SK-MEL-5 (cell line): ENCODE measurements around the gene PHTF2. TPM values are rescaled to one million over a fixed set of nuclear protein-coding genes. Genes with fewer than 3 reads are reported as not detected.
"Not testable (repeated sequence)": the region's sequence is repeated elsewhere in the genome, so short reads cannot be mapped to it uniquely, and the experiment has no call there.

Experiments used
- DNase-seq: peaks from one replicate; pipeline ENCODE4 v3.0.0-alpha.2; 2016; ENCODE audit warnings: low read depth, low spot score
- in situ Hi-C: cut with HindIII; loops from 2 replicates; pipeline ENCODE4 v1.10.0; 2016; ENCODE audit warnings: low sequenced_read_pairs, high pct_unique_total_duplicates, low pct_unique_long_range_greater_than_20kb
- total RNA-seq: library from RNA; depleted of rRNA; stranded (reverse); fragments of >200 nt; shearing (Covaris generic); gene quantifications from 2 replicates; pipeline ENCODE4 v1.2.3, GENCODE V29; 2014

The PHTF2 gene
- total RNA-seq, 1 experiment from 2014 or later = 23.2 TPM

DNA sequence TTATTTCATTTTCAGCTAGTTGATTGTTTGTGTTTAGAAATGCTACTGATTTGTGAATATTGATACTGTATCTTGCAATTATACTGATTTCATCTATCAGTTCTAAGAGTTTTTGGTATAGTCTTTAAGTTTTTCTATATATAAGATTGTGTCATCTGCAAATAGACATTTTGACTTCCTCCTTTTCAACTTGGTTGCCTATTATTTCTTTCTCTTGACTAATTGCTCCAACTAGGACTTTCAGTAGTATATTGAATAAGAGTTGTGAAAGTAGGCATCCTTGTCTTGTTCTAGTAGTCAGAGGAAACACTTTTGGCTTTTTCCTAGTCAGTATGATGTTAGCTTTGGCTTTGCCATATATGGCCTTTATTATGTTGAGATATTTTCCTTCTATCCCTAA lies 20.4 kb downstream of the PHTF2 start:
- DNase-seq = no peak
- in situ Hi-C loops = no loop called here

DNA sequence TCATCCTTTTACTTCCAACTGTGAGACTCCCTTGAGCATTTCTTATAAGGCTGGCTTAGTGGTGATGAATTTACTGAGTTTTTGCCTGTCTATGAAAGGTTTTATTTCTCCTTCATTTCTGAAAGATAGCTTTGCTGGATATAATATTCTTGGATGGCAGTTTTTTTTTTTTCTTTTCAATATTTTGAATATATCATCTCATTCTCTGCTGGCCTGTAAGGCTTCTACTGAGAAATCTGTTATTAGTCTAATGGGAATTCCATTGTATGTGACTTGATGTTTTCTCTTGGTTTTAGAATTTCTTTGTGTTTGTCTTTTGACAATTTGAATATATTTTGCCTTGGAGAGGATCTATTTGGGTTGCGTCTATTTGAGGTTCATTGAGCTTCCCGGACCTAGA lies 22.4 kb downstream of the PHTF2 start:
- no peak for DNase-seq
- in situ Hi-C loops = no loop called here

DNA sequence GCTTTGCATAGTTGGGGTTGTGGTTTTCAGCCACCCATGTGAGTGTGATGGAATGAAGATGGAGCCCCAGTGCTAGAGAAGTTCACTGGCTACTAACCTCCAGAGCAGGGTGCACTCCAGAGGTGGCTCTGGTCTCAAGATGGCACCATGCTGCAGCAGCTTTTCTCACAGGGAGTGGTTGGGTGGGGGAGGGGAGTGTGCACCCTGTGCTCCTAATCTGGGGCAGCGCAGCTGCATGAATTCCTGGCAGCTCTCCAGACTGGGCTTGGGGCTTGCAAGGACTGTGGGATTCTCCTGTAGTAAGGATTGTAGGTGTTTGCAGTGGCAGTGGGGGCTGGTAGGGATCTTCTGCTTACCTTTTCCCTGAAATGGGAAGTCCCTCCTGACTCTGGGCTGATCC lies 23.7 kb downstream of the PHTF2 start:
- in situ Hi-C loops = no loop called here

DNA sequence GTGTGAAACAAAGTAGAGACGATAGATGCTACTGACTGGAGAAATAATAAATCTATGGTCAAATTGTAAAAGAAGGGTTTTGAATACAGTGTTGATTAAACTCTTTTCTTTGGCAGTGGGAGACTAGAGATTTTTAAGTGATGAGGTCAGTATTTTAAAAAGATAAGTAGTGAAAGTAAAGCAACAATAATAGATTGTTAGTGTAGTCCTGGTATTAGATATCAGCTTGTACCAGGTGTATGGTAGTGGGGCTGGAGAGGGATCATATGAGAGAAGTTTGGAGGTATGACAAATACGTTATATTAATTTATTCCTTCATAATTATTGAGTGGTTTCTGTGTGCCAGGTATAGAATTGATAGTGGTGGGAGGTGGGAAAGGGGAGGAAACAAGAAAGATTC lies 25.2 kb downstream of the PHTF2 start:
- in situ Hi-C loops = no loop called here

More for the DNA sequence above, 23.7 kb downstream of the PHTF2 start:
- no peak for DNase-seq

DNA sequence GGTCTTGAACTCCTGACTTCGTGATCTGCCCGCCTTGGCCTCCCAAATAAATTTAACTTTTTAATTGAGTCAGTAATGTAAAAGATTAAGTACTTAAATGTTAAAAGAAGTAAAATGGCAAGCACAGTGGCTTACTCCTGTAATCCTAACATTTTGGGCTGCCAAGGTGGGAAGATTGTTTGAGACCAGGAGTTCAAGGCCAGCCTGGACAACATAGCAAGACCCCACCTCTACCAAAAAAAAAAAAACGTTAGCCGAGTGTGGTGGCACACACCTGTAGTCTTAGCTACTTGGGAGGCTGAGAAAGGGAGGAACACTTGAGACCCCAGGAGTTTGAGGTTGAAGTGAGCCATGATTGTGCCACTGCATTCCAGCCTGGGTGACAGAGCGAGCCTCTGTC lies 26.1 kb downstream of the PHTF2 start:
- in situ Hi-C loops = no loop called here
- no peak for DNase-seq

More for the DNA sequence above, 25.2 kb downstream of the PHTF2 start:
- no peak for DNase-seq

DNA sequence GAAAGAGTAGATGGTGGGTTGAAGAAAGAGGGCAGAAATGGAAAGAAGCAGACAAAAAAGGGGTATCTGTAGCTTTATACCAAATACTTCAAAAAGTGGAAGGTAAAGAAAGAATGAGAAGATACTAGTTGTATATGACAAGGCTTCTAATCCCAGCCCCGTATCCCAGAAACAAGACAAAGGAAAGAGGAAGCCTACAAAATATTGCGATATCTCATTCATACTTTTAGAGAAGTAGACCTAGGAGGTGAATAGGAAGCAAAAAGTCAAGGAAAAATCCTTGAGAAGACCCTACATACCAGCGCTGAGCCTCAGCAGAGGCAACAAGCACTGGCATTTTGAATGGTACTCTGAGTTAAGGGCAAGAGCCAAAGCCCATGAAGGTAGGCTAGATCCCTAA lies 26.6 kb downstream of the PHTF2 start:
- DNase-seq = no peak
- in situ Hi-C loops = no loop called here

DNA sequence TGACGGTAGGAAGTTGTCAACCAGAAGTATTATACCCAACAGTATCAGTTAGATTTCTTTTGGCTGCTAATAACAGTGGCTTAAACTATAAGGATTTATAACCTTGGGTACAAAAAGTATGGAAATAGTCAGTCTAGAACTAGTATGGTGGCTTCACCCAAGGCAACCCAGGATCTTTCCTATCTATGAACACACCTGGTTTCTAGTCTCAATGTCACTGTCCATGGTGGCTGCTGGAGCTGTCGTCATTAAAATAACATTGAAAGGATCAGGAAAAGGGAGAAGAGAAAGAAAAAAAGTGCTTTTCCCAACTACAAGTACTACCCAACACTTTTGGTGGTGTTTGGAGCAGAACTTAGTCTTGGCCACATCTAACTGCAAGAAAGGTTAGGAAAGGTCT lies 27.7 kb downstream of the PHTF2 start:
- in situ Hi-C loops = no loop called here
- no peak for DNase-seq

DNA sequence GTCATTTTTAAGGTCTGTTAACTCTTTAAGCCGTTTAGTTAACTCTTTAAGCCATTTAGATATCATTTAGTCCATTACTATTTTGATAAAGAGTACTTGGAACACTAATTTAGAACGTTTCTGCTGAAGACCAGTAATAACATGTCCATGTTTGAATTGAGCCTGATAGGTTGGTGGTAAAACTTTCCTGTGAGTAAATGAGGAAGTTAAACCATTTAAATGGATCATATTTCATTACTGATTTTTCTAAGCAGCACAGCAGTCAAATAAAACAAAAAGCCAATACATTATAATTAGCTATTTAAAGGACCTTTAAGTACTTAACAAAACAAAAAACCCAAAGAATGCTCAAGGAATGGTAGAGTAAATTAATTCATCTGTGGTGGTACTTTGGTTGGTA lies 29.4 kb downstream of the PHTF2 start:
- in situ Hi-C loops = no loop called here
- DNase-seq = no peak

DNA sequence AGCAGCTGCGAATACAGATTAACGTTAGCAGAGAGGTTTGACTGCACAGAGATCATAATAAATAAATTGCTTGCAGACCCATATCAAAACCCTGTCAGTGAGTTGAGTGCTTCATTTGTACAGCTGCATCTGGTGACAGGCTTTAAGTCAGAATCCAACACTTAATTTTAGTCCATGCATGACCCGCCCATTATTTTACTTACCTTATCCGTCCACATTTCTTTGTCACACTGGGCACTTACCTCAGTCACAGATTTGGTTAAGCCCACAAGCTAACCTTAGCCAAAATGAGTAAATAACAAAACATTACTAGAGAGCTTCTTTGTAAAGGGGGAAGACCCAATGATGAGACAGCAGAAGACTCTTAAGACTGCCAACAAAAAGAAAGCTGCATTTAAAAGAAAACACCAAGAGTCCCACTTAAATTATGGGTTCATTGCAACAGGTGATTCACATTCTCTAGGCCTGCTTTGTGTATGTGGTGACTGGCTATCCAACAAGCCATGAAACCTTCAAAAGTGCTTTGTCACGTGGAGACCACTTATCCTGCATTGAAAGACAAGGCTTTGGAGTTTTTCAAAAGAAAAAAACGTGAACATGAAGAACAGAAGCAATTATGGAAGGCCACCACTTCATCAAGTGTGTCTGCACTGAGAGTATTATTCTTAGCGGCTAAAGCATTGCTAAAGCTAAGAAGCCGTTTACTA lies 32.2 kb downstream of the PHTF2 start:
- no peak for DNase-seq
- in situ Hi-C loops = no loop called here

DNA sequence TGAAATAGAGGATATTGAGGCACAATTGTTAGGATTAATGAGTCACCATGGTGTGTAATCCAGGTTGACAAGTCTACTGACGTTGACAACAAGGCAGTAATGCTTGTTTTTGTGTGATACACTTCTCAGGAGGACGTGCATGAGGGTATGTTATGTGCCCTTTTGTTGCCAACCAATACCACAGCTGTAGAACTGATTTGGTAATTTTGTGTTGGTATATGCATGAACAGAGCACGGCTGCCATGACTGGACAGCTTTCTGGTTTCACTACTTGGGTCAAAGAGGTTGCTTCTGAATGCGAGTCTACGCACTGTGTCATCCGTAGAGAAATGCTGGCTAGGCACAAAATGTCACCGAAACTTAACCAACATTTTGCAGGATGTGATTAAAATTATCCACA lies 32.9 kb downstream of the PHTF2 start:
- no peak for DNase-seq
- in situ Hi-C loops = no loop called here

DNA sequence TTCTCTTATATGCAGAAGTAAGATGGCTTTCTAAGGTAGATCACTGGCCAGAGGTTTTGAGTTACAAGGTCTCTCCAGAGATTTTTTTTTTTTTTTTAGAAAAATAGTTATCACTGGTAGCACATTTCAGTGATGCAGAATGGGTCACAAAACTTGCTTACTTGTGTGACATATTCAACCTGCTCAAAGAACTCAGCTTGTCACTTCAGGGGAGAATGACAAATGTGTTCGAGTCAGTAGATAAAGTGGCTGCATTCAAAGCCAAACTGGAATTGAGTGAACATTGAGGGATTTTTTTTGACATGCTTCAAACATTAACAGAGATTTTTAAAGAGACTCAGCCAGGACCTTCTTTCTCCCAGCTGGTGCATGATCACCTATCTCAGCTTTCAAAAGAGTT lies 33.4 kb downstream of the PHTF2 start:
- in situ Hi-C loops = no loop called here
- DNase-seq = no peak

DNA sequence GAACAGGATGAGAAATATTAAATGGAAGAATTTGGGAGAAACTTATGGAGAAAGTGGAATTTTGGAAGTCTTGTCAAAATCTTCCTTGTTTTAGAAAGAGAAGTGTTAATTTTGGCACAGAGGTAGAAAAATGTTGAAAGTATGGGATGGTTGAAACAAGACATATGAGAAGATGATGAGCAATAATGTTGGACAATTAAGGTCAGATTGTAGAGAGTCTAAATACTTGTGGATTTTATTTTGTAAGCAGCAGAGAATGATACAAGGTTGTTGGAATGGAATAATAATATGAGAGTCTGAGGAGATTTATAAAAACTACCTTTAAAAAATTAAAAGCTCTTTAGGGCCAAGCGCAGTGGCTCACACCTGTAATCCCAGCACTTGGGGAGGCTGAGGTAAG lies 34.6 kb downstream of the PHTF2 start:
- DNase-seq = no peak
- in situ Hi-C loops = no loop called here

DNA sequence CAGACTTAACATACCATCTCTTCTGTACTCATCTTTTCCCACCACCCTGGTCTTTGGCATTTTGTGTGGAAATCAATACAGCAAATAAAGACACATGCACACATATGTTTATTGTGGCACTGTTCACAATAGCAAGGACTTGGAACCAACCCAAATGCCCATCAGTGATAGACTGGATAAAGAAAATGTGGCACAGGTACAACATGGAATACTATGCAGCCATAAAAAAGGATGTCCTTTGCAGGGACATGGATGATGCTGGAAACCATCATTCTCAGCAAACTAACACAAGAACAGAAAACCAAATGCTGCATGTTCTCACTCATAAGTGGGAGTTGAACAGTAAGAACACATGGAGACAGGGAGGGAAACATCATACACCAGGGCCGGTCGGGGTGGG lies 37.9 kb downstream of the PHTF2 start:
- DNase-seq, in situ Hi-C loops: not testable (repeated sequence)

DNA sequence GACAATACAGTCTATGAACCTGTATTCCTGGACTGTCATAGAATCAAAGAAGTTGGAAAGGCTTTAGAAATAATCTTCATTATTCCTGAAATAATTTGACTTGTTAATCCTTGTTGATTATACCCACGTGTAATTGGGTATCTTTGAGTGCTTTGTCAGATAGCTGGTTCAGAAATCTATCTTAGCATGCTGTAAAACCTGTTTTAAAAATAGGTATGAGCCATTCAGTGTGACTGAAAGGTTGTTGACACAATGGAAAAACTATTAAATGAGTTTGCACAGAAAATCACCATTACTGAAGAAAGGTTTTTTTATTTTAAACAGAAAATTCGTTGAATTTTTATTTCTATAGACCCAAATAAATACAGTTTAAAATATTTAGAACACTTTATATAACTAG lies 38.7 kb downstream of the PHTF2 start:
- no peak for DNase-seq
- in situ Hi-C loops = no loop called here

DNA sequence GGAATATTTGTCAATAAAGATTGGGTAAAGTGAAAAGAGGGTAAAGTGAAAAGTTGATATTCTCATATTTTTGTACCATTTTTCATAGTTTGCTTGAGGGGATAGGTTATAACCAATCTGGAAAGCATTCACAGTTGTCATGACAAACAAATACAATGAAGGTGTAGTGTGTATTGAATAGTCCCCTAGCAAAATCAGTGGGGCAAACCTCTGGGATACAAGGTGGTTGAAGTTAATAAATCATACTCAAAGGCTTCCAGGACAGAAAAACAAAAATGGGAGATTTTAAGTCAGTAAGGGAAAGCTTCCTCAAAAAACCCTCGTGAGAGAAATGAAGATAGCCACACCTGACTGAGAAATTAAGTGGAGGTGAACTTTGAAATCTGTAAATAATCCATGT lies 39.4 kb downstream of the PHTF2 start:
- DNase-seq = no peak
- in situ Hi-C loops = no loop called here

DNA sequence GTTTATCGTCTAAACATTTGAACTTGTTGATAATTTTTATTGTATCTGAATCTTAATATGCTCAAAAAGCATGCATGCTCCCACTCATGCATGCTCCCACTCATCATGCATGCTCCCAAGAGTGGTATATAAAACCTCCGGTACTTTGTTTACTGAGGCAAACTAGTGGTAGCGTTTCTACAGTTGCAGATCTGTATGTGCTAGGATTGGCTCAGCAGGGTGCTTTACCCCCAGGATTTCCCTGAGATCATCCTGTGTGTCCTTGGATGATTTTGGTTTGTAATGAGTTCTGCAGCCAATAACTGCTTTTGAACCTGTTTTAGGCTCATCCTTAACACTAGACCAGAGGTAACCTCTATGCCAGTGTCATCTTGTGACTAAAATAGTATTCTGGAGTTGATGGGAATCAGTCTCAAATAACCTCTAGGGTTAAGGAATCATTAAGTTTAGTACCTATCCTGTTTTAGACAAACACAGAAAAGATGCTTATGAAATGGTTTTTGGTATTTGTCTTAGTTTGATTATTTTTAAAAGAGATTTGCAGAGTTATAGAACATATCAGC lies 40.4 kb downstream of the PHTF2 start:
- no peak for DNase-seq
- in situ Hi-C loops = no loop called here

DNA sequence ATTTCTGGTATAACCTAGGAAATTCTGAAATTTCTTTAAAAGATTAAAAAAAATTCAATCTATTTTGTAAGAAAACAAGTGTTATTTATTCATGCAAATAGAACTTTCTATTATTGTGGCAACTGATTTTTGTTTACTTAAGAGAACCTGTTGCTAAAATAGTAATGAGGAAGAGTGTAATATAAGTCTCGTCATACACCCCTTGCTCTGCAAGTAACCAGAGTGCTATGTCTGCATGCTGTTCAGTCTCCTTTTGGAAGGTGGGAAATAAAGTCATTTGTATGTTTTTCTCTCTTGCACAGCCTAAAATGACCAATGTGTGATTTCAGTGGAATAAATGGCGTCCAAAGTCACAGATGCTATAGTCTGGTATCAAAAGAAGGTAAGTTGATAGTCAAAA lies 41.3 kb downstream of the PHTF2 start:
- DNase-seq = no peak
- in situ Hi-C loops = no loop called here

DNA sequence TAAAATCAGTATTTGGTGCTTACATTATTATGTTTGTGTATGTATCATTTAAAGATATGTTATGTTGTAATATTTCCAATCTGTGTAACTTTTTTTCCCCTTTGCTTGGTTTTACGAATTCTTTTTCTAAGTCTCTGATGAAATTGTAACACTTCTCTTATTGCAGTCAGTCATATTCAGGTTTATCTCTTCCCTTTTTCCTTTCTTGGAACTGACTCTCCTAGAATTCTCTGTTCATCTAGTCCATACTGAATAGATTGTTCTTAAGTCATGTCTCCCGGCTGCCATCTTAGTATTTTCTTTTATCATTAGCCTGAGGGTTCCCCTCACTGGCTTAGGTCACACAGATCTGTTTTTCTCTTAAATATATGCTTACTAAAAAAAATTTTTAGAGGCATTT lies 44.6 kb downstream of the PHTF2 start:
- in situ Hi-C loops = no loop called here

DNA sequence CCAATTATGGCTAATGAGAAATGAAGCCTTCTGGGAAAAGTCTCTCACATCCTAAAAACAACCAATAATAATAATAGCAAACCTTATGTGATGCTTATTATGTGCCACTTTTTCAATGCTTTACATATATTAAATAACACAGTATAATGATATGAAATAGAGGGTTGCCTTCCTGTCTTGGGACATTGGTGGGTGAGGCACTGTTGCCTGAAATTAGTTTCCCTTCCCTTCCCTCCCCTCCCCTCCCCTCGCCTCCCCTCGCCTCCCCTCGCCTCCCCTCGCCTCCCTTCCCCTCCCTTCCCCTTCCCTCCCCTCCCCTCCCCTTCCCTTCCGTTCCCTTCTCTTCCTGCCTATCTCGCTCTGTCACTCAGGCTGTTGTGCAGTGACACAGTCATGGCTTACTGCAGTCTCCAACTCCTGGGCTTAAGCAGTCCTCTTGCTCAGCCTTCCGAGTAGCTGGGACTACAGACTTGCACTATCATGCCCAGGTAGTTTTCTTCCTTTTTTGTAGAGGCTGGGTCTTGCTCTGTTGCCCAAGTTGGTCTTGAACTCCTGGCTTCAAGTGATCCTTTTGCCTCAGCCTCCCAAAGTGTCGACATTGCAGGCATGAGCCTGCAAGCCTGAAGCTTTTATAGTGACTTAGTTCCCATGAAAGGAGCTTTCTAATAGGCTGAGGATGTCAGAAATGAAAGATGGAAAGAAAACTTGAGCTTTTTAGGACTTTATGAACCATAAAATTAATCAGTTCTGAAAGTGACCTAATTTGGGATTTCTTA lies 47.9 kb downstream of the PHTF2 start:
- in situ Hi-C loops = no loop called here
- DNase-seq = no peak

More for the DNA sequence above, 44.6 kb downstream of the PHTF2 start:
- DNase-seq = no peak
